PC-9 (cell line): ENCODE measurements around the gene PPM1H. TPM values are rescaled to one million over a fixed set of nuclear protein-coding genes. Genes with fewer than 3 reads are reported as not detected.

ENCODE experiments used
- BruUV-seq: library from RNA; stranded (reverse); fragments of 400-500 nt; replicated peaks from 2 replicates; lab custom pipeline; 2021; lab: Mats Ljungman, UMichigan
- CTCF ChIA-PET: fragments of 300-600 bp; sonication (Branson Sonifier 250); formaldehyde crosslinking; loops from one replicate; lab custom pipeline; 2022; ENCODE audit warnings: antibody characterized with exemption; lab: Charles Lee
- POLR2A ChIA-PET: fragments of 300-600 bp; sonication (Branson Sonifier 250); formaldehyde crosslinking; loops from one replicate; lab custom pipeline; 2022; ENCODE audit warnings: antibody characterized with exemption; ENCODE audit not compliant: unreplicated experiment; lab: Charles Lee
- DNase-seq, 2 experiments: peaks; one replicate each; pipeline versions ENCODE4 v3.0.0 to v3.0.0-alpha.2; 2015 to 2022; ENCODE audit warnings: mixed read lengths in 1 of 2
- H2AFZ ChIP-seq: fragments of 200-600 bp; sonication (generic); 2 replicates; pipeline ENCODE4 v1.8.1; 2017; ENCODE audit warnings: antibody characterized with exemption
- H3F3A ChIP-seq: fragments of 200-600 bp; sonication (generic); 2 replicates; pipeline ENCODE4 v1.8.1; 2017; ENCODE audit warnings: antibody characterized with exemption, mild to moderate bottlenecking, low read depth; ENCODE audit not compliant: insufficient read depth
- H3K27ac ChIP-seq: fragments of 200-600 bp; sonication (generic); 2 replicates; pipeline ENCODE4 v1.6.1; 2016; ENCODE audit warnings: mixed run types
- H3K27me3 ChIP-seq: fragments of 200-600 bp; sonication (generic); 2 replicates; pipeline ENCODE4 v1.6.1; 2016; ENCODE audit warnings: low read depth, mixed run types; ENCODE audit not compliant: insufficient read depth
- H3K36me3 ChIP-seq: fragments of 200-600 bp; sonication (generic); 2 replicates; pipeline ENCODE4 v1.6.1; 2016; ENCODE audit warnings: low read depth, mixed run types
- H3K4me1 ChIP-seq: fragments of 200-600 bp; sonication (generic); replicated peaks from 2 replicates; pipeline ENCODE4 v1.6.1; 2016; ENCODE audit warnings: mixed run types; ENCODE audit not compliant: insufficient read depth
- H3K4me2 ChIP-seq: fragments of 200-600 bp; sonication (generic); 2 replicates; pipeline ENCODE4 v1.6.1; 2017; ENCODE audit warnings: mixed run types
- H3K4me3 ChIP-seq: fragments of 200-600 bp; sonication (generic); 2 replicates; pipeline ENCODE4 v1.6.1; 2016; ENCODE audit warnings: mixed run types
- H3K79me2 ChIP-seq: fragments of 200-600 bp; sonication (generic); 2 replicates; pipeline ENCODE4 v1.6.1; 2017; ENCODE audit warnings: low read depth, mixed run types
- H3K9me2 ChIP-seq: fragments of 200-600 bp; sonication (generic); 2 replicates; pipeline ENCODE4 v1.8.1; 2017; ENCODE audit warnings: mild to moderate bottlenecking; ENCODE audit not compliant: insufficient read depth
- H3K9me3 ChIP-seq: fragments of 200-600 bp; sonication (generic); 2 replicates; pipeline ENCODE4 v1.8.1; 2016; ENCODE audit warnings: low read depth; ENCODE audit not compliant: insufficient read depth
- H4K20me1 ChIP-seq: fragments of 200-600 bp; sonication (generic); 2 replicates; pipeline ENCODE4 v1.8.1; 2017; ENCODE audit not compliant: insufficient read depth
- EZH2 ChIP-seq: fragments of 200-600 bp; sonication (generic); IDR thresholded peaks from 2 replicates; pipeline ENCODE4 v1.8.0; 2017; ENCODE audit warnings: antibody characterized with exemption, low read depth
- intact Hi-C: fragments of 100-400 bp; cut with micrococcal nuclease; formaldehyde crosslinking; loops from one replicate; pipeline ENCODE4 v1.10.0; 2022; ENCODE audit not compliant: unreplicated experiment
- total RNA-seq: library from RNA; stranded (reverse); gene quantifications from 2 replicates; pipeline ENCODE4 v1.2.3, GENCODE V29; 2021
- TF ChIP-seq, protein P1 (sequence below): fragments of 200-600 bp; sonication (generic); conservative IDR thresholded peaks from 2 replicates; pipeline ENCODE4 v1.6.1; 2017; ENCODE audit warnings: mixed run types, antibody characterized with exemption, mild to moderate bottlenecking, moderate library complexity

PPM1H gene
- total RNA-seq, 1 experiment from 2014 or later: 11.4 TPM

DNA sequence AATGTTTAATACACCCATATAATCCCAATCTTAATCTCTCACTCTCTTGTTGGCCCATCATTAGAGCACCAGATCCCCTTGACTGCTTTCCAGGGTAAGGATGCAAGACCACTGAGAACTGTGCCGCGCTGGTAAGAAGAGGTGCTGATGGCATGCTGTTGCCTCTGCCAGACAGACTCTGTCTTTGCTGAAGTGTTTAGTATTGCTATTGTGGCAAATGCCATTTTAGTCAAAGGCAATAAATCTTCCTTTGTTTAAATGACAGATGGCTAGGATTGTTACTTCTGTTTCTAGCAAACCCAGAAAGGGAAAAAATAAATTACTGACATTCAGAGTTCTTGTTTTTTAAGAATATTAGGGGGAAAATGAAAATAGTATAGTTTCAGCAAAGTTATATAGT, 316.0 kb downstream of the PPM1H start:
- H3K4me1 ChIP-seq: no peaks in the 10 kb centered on the region
- H4K20me1 ChIP-seq: no peaks in the 10 kb centered on the region
- BruUV-seq: no TSS peak
- no peak for TF ChIP-seq EZH2
- TF ChIP-seq, protein P1, sequence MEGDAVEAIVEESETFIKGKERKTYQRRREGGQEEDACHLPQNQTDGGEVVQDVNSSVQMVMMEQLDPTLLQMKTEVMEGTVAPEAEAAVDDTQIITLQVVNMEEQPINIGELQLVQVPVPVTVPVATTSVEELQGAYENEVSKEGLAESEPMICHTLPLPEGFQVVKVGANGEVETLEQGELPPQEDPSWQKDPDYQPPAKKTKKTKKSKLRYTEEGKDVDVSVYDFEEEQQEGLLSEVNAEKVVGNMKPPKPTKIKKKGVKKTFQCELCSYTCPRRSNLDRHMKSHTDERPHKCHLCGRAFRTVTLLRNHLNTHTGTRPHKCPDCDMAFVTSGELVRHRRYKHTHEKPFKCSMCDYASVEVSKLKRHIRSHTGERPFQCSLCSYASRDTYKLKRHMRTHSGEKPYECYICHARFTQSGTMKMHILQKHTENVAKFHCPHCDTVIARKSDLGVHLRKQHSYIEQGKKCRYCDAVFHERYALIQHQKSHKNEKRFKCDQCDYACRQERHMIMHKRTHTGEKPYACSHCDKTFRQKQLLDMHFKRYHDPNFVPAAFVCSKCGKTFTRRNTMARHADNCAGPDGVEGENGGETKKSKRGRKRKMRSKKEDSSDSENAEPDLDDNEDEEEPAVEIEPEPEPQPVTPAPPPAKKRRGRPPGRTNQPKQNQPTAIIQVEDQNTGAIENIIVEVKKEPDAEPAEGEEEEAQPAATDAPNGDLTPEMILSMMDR: no peak
- ChIA-PET POLR2A (interaction anchor here (0.7 kb wide), 1 partner anchor 112 kb away, joined by 6 read pairs; no protein-coding TSS in a partner anchor), CTCF (interaction anchor here (0.5 kb wide), 1 partner anchor 10 kb away, joined by 7 read pairs; no protein-coding TSS in a partner anchor)
- H3K4me2 ChIP-seq: no peak overlapping the region
- no peaks in the 10 kb centered on the region for H3K27me3 ChIP-seq
- H3K27ac ChIP-seq: no peak overlapping the region
- no peak for DNase-seq
- H3K9me3 ChIP-seq: no peaks in the 10 kb centered on the region
- H3F3A ChIP-seq: peaks cover 1% of the 10 kb centered on the region
- intact Hi-C loops: no loop called here
- H3K4me3 ChIP-seq: no peak overlapping the region
- no peaks in the 10 kb centered on the region for H3K9me2 ChIP-seq
- no peak overlapping the region for H2AFZ ChIP-seq
- no peaks in the 10 kb centered on the region for H3K79me2 ChIP-seq
- no peaks in the 10 kb centered on the region for H3K36me3 ChIP-seq

DNA sequence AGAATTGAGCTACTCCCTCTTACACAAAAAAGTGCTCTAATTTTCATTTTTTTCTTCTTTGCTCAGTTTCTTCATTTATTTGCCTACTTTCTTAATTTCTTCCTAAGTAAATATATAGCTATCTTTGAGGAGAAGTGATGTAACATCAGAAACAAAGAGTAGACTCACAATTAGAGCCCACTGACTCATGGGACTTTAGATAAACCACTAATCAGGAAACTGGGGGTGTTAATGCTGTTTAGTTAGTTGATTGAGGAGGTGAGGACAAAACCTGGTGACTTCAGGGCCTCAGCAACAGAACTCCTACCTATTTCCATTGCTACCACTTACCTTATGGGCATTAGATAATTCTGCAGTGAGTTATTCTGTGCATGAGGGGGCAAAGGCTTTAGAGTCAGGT, 316.6 kb downstream of the PPM1H start:
- Histone ChIP-seq H2AFZ (no peak overlapping the region), H3K9me3 (no peaks in the 10 kb centered on the region), H3K36me3 (no peaks in the 10 kb centered on the region), H3K9me2 (no peaks in the 10 kb centered on the region), H3K27ac (peak overlapping the region; percentile 5; the same call in 1 of the 2 replicates), H3F3A (peaks cover 7% of the 10 kb centered on the region), H3K79me2 (no peaks in the 10 kb centered on the region), H3K27me3 (no peaks in the 10 kb centered on the region), H3K4me2 (no peak overlapping the region), H3K4me3 (no peak overlapping the region), H4K20me1 (no peaks in the 10 kb centered on the region), H3K4me1 (no peaks in the 10 kb centered on the region)
- CTCF ChIA-PET: interaction anchor here (0.5 to 0.9 kb wide), 2 partner anchors 11 to 37 kb away, joined by 3 to 7 read pairs; no protein-coding TSS in a partner anchor
- TF ChIP-seq, protein P1: no peak
- no peak for TF ChIP-seq EZH2
- BruUV-seq: no TSS peak
- intact Hi-C loops: no loop called here
- POLR2A ChIA-PET: interaction anchor here (0.7 kb wide), 1 partner anchor 112 kb away, joined by 6 read pairs; no protein-coding TSS in a partner anchor
- DNase-seq: peak in 1 of 2 experiments; percentile 46

DNA sequence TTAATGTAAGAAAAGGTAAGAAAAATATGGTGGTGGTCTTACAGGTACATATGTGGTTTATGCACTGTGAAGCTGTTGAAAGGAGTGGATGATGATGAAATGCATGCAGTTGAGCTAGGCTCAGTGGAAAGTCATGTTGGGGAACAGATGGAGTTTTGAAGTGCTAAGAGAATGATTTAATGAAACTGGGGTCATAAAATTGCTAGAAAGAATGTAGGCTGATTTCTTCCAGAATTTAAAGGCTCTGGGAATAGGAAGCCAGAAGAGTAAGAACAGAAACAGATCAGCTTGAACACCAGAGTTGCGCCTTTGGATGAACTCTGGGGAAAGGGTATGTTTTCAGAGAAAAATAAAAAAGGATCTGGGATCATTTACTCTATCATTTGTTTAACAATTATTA, 321.9 kb downstream of the PPM1H start:
- Histone ChIP-seq H3K4me1 (no peaks in the 10 kb centered on the region), H3K9me3 (no peaks in the 10 kb centered on the region), H3K4me2 (no peak overlapping the region), H2AFZ (no peak overlapping the region), H3K27ac (no peak overlapping the region), H3K4me3 (no peak overlapping the region), H4K20me1 (no peaks in the 10 kb centered on the region), H3K36me3 (no peaks in the 10 kb centered on the region), H3F3A (peaks cover 24% of the 10 kb centered on the region), H3K79me2 (peaks cover 9% of the 10 kb centered on the region), H3K9me2 (no peaks in the 10 kb centered on the region), H3K27me3 (no peaks in the 10 kb centered on the region)
- POLR2A ChIA-PET: interaction anchor here (0.5 kb wide), 1 partner anchor 23 kb away, joined by 5 read pairs; no protein-coding TSS in a partner anchor
- no peak for TF ChIP-seq EZH2
- TF ChIP-seq, protein P1: no peak
- CTCF ChIA-PET: no interaction called here
- intact Hi-C loops: no loop called here
- BruUV-seq: no TSS peak
- no peak for DNase-seq
